Measurements from ENCODE around the gene LSR.

Gene LSR

GRCh38 chr19:35265126-35265899 lies 16.5 kb downstream of the LSR start:
- Histone ChIP-seq H3K9me3 (no peaks in the 10 kb centered on the region), H3K4me3 (ENCODE audit: low read depth, low read length) (no peak overlapping the region), H3K27me3 (peaks cover 12% of the 10 kb centered on the region), H3K36me3 (peaks cover 1% of the 10 kb centered on the region), H3K4me1 (no peaks in the 10 kb centered on the region)
- DNase-seq: no peak
- TF ChIP-seq, protein P1, sequence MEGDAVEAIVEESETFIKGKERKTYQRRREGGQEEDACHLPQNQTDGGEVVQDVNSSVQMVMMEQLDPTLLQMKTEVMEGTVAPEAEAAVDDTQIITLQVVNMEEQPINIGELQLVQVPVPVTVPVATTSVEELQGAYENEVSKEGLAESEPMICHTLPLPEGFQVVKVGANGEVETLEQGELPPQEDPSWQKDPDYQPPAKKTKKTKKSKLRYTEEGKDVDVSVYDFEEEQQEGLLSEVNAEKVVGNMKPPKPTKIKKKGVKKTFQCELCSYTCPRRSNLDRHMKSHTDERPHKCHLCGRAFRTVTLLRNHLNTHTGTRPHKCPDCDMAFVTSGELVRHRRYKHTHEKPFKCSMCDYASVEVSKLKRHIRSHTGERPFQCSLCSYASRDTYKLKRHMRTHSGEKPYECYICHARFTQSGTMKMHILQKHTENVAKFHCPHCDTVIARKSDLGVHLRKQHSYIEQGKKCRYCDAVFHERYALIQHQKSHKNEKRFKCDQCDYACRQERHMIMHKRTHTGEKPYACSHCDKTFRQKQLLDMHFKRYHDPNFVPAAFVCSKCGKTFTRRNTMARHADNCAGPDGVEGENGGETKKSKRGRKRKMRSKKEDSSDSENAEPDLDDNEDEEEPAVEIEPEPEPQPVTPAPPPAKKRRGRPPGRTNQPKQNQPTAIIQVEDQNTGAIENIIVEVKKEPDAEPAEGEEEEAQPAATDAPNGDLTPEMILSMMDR (IDR thresholded peaks at IDR 0.05; ENCODE audit: low read depth, low read length): no peak

DNA sequence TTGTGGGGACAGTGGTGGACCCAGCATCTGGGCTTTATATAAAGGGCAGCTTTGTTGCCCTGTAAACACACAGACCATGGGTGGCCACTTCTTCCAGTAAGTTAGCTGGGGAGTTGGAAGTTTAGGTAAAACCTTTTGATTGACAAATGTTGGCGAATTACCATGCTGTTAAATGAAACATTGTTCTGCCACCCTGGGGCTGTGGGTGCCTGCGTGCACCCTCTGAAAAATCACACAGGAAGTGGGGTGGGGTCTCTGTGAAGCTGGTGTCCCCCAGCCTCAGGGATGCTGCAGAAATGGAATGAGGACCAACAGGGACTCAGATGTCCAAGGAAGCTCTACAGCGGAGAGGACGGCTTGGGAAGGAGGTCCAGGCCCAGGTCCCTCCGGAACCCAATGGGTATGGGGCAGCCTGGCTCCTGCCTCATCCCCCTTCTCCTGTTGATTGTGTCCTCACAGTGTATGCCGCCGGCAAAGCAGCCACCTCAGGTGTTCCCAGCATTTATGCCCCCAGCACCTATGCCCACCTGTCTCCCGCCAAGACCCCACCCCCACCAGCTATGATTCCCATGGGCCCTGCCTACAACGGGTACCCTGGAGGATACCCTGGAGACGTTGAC lies 17.2 kb downstream of the LSR start:
- DNase-seq: no peak
- H3K4me3 ChIP-seq (ENCODE audit: low read depth, low read length): no peak overlapping the region
- TF ChIP-seq, protein P1 (IDR thresholded peaks at IDR 0.05; ENCODE audit: low read depth, low read length): no peak

DNA sequence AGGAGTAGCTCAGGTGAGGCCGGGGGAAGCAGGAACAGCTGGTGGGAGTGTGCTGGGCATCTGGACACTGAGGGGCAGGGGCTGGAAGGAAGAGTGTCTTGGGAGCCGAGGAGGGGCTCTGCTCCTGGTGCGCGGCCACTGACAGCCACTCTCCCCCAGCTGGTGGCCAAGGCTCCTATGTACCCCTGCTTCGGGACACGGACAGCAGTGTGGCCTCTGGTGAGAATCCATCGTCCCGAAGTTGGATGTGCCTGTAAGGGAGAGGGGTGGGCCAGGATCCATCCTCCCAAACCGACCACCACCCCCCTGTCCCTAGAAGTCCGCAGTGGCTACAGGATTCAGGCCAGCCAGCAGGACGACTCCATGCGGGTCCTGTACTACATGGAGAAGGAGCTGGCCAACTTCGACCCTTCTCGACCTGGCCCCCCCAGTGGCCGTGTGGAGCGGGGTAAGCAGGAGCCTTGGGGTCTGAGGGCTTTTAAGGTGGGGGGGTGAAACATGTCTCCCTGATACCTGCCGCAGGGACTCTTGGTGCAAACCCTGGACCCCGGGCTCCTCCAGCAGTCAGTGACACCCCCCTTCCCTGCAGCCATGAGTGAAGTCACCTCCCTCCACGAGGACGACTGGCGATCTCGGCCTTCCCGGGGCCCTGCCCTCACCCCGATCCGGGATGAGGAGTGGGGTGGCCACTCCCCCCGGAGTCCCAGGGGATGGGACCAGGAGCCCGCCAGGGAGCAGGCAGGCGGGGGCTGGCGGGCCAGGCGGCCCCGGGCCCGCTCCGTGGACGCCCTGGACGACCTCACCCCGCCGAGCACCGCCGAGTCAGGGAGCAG lies 17.9 kb downstream of the LSR start:
- Histone ChIP-seq H3K9me3 (no peaks in the 10 kb centered on the region), H3K36me3 (peaks cover 15% of the 10 kb centered on the region)

More for the DNA sequence above, 17.2 kb downstream of the LSR start:
- H3K4me1 ChIP-seq: no peaks in the 10 kb centered on the region
- H3K36me3 ChIP-seq: peaks cover 8% of the 10 kb centered on the region
- H3K9me3 ChIP-seq: no peaks in the 10 kb centered on the region
- peaks cover 12% of the 10 kb centered on the region for H3K27me3 ChIP-seq

GRCh38 chr19:35267353-35267817 lies 18.6 kb downstream of the LSR start:
- DNase-seq: peak; percentile 39
- peaks cover 18% of the 10 kb centered on the region for H3K36me3 ChIP-seq

More for the DNA sequence above, 17.9 kb downstream of the LSR start:
- no peak for DNase-seq
- Histone ChIP-seq H3K27me3 (peaks cover 12% of the 10 kb centered on the region), H3K4me3 (ENCODE audit: low read depth, low read length) (peak overlapping the region; percentile 87), H3K4me1 (no peaks in the 10 kb centered on the region)
- TF ChIP-seq, protein P1 (IDR thresholded peaks at IDR 0.05; ENCODE audit: low read depth, low read length): no peak

GRCh38 chr19:35267818-35268535 lies 19.2 kb downstream of the LSR start:
- Histone ChIP-seq H3K36me3 (peaks cover 18% of the 10 kb centered on the region), H3K4me3 (ENCODE audit: low read depth, low read length) (peak overlapping the region; percentile 87), H3K27me3 (0 out of 2 replicates have a peak, but pooled peaks cover 3% of the 10 kb centered on the region), H3K4me1 (no peaks in the 10 kb centered on the region), H3K9me3 (no peaks in the 10 kb centered on the region)
- peak; percentile 75 for DNase-seq
- TF ChIP-seq, protein P1 (IDR thresholded peaks at IDR 0.05; ENCODE audit: low read depth, low read length): no peak

More at GRCh38 chr19:35267353-35267817, 18.6 kb downstream of the LSR start:
- H3K4me3 ChIP-seq (ENCODE audit: low read depth, low read length): peak overlapping the region; percentile 87
- no peaks in the 10 kb centered on the region for H3K4me1 ChIP-seq
- TF ChIP-seq, protein P1 (IDR thresholded peaks at IDR 0.05; ENCODE audit: low read depth, low read length): no peak
- H3K9me3 ChIP-seq: no peaks in the 10 kb centered on the region
- H3K27me3 ChIP-seq: peaks cover 6% of the 10 kb centered on the region

All from BE2C (cell line).